CD1c-positive myeloid dendritic cell (primary cell): ENCODE measurements around the gene WEE2.
"Not testable (repeated sequence)": the region's sequence is repeated elsewhere in the genome, so short reads cannot be mapped to it uniquely, and the experiment has no call there.

ENCODE experiments used
- DNase-seq: peaks from one replicate; pipeline ENCODE4 v3.0.0-alpha.2; 2016; ENCODE audit errors: extremely low spot score

The WEE2 gene

DNA sequence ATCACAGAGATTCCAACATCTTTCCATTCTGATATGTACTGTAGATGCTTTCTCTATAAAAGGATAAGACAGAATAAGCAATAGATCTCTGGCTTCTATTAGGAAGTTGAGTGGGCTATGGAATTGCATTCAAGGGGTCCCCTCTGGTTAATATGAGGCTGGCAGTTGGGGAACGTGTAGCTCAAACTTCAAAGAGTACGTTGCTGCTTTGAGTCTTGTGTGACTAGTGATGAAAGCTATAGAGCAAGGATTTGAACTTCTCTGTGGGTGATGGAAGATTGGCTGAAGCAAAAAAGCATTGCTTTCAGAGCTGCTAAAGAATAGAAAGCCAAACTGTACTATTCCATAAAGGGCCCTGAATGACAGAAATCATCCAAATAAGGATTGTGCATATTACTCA is 6.4 kb downstream of the WEE2 start:
- DNase-seq, result no peak

DNA sequence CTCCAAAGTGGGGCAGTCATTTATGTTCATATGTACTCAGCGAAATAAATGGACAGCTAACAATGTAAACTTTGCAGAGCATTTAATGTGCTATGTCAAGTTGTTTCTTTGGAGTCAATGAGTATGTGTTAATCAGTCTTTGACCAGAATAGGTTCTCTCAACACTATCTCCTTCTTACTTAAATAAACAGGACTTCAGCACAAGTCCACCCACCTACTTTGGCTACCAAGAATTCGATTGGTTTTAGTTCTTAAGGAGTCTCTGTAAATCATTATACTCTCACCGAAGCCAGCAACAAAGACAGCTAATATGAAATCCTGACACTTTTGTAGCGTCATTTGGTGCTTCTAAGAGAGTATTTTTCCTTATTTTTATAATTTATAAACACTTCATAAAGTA is 6.9 kb downstream of the WEE2 start:
- no peak for DNase-seq

DNA sequence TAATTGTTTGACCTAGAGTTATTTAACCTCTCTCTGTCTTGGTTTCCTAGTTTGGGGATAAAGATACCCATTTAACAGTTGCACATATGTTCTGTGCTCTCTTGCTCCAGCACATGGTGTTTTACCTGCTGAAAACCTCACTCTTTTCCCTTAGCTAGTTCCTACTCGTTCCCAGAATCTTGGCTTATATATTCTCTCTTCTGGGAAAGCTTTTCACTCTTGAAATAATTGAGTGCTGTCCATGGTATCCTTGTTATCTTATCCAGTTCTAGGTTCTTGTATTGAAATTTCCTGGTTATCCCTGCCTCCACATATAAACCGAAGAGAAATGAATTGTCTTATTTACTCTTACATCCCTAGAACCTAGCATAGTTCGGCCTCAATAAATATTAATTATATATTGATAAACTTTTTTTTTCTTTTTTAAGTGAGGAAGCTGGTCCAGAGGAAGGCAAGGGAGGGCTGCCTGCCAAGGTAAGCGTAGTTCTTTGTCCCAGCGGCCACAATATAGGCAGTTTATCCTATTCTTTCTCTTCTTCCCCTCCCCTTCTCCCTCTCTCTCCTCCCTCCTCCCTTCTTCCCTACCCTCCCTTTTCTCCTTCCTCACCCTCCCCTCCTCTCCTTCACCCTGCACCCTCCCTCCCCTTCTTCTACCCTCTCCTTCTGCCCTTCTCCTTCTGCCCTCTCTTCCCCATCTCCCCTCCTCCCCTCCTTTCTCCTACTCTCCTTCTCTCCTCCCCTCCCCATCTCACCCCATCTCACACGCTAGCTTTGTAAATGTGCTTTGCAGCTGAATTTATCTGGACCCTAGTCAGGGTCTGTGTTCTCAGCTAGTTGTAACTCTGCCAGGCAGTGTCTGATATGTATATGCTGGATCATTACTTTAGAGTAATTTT is 7.9 kb downstream of the WEE2 start:
- no peak for DNase-seq

DNA sequence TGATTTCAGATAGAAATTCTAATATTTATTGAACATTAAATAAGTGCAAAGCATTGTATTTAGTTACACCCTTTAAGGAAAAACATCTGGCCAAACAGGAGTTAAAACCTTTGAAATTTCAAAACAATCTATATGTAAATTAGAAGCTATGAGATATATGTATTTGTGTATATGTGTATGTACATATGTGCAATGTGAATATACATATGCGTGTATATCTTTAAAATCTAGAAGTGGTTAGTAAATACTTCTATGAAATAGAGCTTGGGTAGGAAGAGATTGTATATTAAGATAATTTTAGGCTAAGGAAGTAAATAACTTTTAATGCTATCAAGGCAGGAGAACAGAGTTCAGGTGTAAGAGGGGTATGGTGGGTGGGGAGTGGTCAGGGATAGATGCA is 9.3 kb downstream of the WEE2 start:
- DNase-seq, result no peak

DNA sequence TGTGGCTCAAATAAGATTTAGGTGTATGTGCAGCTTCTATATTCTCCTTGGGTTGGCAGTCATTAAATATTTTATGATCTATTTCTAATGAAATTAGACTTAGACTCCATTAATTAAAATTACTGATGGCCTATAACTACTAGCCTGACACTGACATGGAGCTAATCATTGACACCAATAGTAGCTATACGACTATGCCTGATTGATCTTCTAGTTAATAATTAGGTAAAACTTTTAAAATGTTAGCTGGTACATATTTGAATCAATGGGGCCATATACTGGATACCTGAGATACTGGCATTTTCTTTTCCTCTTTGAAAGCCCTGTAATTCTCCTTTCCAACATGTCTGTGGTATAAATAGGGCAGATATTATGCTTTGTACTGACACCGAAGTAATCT is 14.4 kb downstream of the WEE2 start:
- DNase-seq, result no peak

DNA sequence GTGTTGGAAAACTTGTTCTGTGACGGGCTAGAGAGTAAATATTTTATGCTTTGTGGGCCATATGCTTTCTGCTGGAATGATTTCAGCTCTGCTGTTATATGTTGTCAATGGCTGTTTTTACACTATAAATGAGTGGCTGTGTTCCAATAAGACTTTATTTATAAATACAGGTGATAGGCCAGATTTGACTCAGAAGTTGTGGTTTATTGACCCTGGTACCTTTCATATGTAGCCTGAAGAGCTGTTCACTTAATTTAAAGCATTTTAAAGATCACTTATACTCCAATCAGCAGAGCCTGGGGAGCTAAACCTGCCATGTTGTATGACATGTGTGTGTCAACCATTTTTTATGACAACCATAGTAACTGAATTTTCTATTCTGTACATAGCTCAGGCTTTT is 20.9 kb downstream of the WEE2 start:
- no peak for DNase-seq

DNA sequence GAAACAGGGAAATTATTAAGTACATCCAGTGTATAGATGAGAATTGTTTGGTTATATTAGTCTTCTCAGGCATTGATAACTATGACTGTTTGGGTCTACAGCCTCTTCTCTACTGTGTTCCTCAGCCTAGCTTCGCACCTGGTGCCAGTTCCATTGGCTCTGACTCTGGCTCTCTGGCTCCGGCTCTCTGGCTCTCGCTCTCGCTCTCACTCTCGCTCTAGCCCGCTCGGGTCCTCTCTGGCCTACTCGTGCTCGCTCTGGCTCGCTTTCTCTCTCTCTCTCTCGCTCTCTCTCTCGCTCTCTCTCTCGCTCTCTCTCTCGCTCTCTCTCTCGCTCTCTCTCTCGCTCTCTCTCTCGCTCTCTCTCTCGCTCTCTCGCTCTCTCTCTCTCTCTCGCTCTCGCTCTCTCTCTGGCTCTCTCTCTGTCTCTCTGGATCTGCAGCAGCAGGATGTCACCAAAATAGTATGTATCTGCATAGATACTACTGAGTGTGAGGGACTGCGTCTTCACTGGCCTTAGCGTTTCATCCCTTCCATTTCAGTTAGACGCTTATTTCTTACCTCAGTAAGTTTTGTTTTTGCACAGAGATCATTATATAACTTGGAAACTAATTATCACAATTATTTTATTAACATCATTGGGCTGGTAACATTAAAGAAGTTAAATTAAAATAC is 23.5 kb downstream of the WEE2 start:
- no peak for DNase-seq

DNA sequence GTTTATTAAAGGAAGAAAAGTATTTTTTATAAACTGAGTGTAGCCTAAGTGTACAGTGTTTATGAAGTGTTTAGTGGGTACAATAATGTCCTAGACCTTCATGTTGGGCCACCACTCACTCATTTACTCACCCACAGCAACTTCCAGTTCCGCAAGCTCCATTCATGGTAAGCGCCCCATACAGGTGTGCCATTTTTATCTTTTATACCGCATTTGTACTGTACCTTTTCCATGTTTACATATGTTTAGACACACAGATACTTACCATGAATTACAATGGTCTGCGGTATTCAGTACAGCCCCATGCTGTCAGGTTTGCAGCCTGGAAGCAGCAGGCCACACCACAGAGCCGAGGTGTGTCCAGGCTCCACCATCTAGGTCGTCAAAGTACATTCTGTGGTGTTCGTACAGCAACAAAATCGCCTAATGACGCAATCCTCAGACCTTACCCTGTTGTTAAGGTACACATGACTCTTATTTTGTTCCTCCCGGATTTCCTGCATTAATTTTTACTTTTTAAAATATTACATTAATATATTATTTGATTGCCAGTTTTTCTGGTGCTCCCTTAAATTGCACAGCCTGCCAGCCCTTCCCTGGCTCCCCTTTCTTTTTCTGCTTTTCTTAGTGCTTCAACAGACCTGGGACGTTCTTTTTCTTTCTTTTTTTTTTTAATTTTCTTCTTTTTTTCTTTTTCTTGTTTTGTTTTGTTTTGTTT is 29.1 kb downstream of the WEE2 start:
- no peak for DNase-seq

DNA sequence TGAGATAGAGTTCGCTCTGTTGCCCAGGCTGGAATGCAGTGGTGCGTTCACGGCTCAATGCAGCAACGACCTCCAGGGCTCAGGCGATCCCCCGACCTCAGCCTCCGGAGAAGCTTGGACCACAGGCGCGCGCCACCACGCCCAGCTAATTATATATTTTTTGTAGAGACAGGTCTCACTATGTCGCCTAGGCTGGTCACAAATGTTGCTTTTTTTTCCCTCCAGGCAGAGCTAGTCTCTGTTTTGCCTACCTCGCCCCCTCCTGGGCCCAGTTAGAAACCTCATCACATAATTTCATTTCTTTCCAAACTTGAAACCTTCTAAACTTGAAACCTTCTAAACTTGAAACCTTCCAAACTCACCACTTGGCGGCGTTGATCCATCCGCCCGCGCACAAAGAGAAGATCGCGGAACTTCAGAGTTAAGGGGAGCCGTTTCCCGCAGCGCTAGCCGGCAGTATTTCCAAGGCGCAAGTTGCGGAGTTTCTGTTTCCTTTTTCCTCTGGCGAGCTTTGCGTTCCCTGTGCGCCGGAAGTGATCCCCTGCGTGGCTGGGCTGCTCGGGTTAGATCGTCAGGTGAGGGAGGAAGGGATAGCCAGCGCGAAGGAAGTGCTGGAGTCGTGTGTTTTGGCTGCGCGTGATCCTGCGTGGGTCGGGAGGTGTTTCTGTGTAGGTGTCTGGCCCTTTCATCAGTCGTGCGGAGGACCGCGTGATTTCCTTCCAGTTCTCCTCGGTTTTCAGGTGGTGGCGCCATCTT is 29.9 kb downstream of the WEE2 start, which contains the start of gene SSBP1:
Gene SSBP1 (plus strand): TSS at position 523 of the 756 bp plus-strand sequence. CDS start 809 bp downstream, outside the sequence.
- DNase-seq, result peak; percentile 98

DNA sequence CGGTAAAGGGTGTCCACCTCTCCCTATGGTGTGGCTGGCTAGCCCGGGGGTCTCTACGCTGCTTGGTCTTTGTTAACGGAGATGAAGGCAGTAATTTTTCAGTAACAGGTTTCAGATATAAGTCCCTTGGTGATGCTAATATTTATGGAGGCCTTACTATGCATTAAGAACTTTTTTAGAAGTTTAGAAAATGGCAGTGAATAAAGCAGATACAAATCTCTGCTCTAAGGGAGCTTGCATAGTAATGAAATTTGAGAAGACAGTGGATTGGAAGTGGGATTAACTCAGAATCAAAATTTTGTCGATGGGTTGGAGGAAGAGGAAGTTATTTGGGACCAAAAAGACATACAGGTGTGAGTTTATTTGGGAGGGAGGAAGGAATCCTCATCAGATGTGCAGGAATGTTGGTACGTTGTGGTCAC is 30.4 kb downstream of the WEE2 start:
- no peak for DNase-seq

DNA sequence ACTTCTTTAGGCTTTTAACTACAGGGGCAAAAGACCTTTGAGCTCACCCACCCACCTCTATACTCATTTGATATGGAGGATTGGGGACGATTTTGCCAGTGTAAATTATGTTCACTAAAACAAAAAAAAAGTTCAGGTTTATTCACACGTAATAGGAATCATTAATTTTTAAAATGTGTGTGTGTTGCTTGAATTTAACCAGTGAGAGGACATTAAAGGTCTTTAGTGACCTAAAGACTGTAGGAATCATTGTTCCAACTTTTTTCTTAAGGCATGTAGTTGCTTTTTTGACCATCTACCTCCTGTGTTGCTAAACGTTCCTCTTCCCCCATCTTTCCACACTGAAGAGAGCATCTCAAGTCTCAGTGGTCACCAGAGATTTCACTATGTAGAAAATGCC is 31.1 kb downstream of the WEE2 start:
- no peak for DNase-seq

DNA sequence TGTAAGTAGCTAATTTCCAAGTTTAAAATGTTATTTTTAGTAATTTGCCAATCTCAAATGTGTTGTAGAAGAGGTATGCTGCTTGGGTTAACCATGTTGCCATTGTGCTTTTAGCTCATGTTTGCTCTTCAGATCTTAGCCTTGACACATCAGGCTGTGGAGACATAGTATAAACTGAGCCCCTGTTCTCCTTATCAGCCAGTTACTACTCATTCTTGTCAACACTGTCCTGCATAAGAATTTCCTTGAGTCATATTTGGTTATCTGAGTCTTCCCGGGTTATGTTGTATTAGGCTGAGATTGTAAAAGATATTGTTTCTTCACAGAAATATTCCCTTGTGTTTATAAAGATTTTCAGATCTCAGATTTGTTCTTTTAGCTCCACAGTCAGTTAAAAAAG is 34.1 kb downstream of the WEE2 start:
- no peak for DNase-seq

DNA sequence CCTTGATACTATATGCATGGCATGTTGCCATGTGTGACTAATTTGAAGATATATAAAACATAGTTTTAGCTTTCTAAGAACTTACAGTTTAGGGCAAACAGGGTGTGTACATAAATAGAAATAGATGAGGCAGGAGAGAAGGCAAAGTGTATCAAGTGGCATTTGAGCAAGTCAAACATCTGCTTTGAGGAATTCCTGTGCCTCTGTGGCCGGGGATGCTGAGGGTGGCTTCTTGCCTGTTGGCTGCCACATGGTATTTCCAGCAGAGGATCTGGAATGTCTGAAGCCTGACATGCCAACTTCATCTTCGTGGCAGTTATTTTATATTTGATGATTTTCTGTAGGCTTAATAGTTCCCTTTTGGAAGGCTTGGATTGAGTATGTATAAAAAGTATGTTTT is 36.0 kb downstream of the WEE2 start:
- no peak for DNase-seq

DNA sequence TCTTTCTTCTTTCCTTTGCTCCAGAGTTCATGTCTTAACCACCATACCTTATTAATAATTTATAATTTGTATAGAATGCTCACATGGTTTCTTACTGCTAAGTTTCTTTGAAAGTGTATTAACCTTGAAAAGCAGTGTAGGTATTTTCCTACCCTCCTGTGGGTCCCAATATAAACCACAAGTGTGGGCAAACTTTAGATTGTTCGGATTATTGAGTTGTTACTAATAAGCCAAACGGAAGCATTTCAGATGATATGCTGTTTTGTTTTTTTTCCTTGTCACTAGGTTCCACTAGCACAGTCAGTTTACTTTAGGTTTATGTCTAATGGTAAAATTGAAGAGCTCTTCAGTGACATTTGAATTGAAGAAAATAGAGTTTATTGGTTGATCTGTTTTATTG is 40.2 kb downstream of the WEE2 start:
- DNase-seq, result no peak

DNA sequence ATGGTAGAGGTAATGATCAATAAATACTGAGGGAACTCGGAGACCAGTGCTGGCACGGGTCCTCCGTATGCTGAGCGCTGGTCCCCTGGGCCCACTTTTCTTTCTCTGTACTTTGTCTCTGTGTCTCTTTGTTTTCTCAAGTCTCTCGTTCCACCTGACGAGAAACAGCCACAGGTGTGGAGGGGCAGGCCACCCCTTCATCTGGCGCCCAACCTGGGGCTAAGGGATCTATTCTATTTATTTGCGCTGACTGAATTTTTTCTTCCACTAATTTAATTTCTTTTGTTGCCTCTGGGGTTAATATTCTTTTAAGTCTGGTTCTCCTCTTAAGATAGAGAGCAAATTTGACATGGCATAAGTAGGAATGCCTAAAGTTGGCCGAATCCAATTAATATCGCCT is 43.8 kb downstream of the WEE2 start:
- DNase-seq, result not testable (repeated sequence)

DNA sequence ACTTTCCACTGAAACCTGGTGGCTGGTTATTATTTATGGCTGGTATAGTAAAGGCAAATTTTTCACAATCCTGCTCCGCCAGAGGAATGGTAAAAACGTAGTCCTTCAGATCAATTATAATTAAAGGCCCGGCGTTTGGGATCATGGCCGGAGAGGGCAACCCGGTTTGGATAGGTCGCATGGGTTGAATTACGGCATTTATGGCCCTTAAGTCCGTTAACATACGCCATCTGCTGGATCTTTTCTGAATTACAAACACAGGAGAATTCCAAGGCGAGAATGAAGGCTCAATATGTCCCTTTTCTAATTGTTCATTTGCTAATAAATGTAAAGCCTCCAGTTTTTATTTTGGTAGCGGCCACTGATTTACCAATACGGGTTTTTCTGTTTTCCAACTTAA is 44.5 kb downstream of the WEE2 start:
- DNase-seq, result no peak

DNA sequence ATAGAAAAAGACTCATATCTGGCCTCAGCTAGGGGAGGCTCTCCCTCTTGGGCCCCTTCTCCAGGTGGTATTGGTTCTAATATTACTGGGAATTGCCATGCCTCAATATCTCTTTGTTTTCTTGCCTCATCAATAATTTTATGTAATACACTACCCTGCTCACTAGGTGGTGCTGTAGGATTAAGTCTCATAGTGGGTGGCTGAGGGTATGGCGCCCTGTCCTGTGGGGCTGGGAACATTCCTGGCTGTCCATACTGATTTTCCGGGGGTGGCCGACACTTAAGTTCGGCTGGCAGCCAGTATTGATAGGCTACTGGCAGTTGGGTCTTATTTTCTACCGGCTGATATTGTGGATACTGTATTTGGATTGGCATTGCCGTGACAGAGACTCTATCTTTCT is 46.8 kb downstream of the WEE2 start:
- peak; percentile 44 for DNase-seq

DNA sequence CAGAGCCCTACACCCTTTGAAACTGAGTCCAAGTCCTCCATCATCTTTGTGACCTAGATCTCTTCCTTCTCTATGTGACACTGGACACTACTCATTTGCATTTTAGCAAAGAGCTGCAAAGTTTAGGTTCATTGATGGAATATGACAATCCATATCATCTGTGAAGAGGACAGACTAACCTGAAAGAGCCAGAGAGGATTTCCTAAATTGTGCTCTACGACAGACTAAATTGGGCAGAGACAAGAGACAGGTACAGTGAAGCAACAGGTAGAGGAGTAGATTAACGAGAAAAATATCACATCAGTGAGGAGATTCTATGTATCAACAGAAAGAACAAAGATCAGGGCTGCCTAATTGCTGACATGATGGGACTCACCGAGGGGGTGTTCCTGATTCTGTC is 55.6 kb downstream of the WEE2 start, which contains the start of gene TAS2R3:
Gene TAS2R3 (plus strand): TSS at position 301 of the 400 bp plus-strand sequence. CDS start 62 bp downstream, at position 363.
- no peak for DNase-seq

DNA sequence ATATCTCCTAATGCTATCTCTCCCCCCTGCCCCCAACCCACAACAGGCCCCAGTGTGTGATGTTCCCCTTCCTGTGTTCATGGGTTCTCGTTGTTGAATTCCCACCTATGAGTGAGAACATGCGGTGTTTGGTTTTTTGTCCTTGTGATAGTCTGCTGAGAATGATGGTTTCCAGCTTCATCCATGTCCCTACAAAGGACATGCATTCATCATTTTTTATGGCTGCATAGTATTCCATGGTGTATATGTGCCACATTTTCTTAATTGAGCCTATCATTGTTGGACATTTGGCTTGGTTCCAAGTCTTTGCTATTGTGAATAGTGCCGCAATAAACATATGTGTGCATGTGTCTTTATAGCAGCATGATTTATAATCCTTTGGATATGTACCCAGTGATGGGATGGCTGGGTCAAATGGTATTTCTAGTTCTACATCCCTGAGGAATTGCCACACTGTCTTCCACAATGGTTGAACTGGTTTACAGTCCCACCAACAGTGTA is 62.0 kb downstream of the WEE2 start:
- not testable (repeated sequence) for DNase-seq

DNA sequence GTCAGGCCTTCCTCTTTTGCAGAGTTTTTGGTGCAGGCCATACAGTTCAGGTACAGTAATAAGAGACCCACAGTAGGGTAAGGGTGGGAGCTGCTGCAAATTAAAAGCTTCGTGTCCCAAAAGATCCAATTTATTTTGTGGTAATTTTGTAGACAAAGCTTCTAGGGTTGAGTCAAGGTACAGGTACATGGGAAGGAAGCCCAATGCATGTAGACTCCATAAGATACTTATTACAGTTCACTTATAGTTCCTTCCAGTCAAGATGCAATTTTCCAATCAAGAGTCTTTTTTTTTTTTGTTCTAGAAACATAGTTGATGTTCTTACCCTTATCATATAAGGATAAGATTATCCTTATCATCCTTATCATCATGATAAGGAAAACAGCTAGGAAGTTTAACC is 68.2 kb downstream of the WEE2 start, which contains the start of gene TAS2R4:
Gene TAS2R4 (plus strand): TSS at position 301 of the 400 bp plus-strand sequence. CDS start 1,815 bp downstream, outside the sequence.
- DNase-seq, result no peak
